ENCODE data around the gene AKAP8L. TPM values are rescaled to one million over a fixed set of nuclear protein-coding genes. Genes with fewer than 3 reads are reported as not detected.

Gene AKAP8L
- total and polyA plus RNA-seq, 10 of the 15 experiments (the other 5 are each of a cell fraction or from before 2014, with no cell fraction given) = 0.66 to 64.3 (median 40.0) TPM

- Histone ChIP-seq H3K4me2 (ENCODE audit: control insufficient read depth, insufficient read depth) (no peak overlapping the region), H3K4me1 (ENCODE audit: control insufficient read depth, insufficient read depth, low read length) (no peaks in the 10 kb centered on the region; the same call in 1 of the 2 replicates), H3K9me3 (replicated peaks; ENCODE audit: control insufficient read depth, insufficient read depth, low read length) (no peaks in the 10 kb centered on the region), H3K79me2 (ENCODE audit: control insufficient read depth, insufficient read depth, low read length) (peaks cover 9% of the 10 kb centered on the region), H3K36me3 (ENCODE audit: control insufficient read depth in 2 of 2, insufficient read depth in 2 of 2, low read length in 1 of 2) (no peaks in the 10 kb centered on the region), H3K27me3 (replicated peaks in 1 of 2; ENCODE audit: control insufficient read depth in 2 of 2, insufficient read depth in 2 of 2, low read length in 1 of 2) (no peaks in the 10 kb centered on the region), H3K9ac (ENCODE audit: control insufficient read depth, insufficient read depth, low read length) (no peak overlapping the region), H2AFZ (ENCODE audit: control insufficient read depth, low read depth, low read length) (no peak overlapping the region), H3K4me3 (no peak overlapping the region), H4K20me1 (ENCODE audit: control insufficient read depth, insufficient read depth) (no peaks in the 10 kb centered on the region; the same call in 1 of the 2 replicates), H3K27ac (ENCODE audit: control insufficient read depth, insufficient read depth) (no peak overlapping the region)
- ATAC-seq (no peak), FAIRE-seq (no peak), DNase-seq (ENCODE audit: low read depth, low spot score) (no peak)
- SMC1A ChIA-PET (ENCODE audit: uncharacterized antibody, unreplicated experiment) = interaction anchor here (2.2 kb wide), 1 partner anchor 17 kb away, joined by 5 read pairs; the partner anchor contains the start of gene AKAP8L
- RAD21 ChIA-PET (ENCODE audit: unreplicated experiment) = interaction anchor here (1.1 to 1.2 kb wide), 2 partner anchors 18 to 103 kb away, joined by 3 read pairs; partner anchors contain the start of gene AKAP8L
- in situ Hi-C loops (cut with MboI) = no loop called here
- WGBS (ENCODE audit: insufficient coverage, insufficient replicate concordance, low lambda C conversion rate, missing lambda C conversion rate) = 78% methylated on average over 15 of the region's 15 CpGs
- CTCF ChIA-PET = interaction anchor here (1.4 kb wide), 1 partner anchor 17 kb away, joined by 4 read pairs; no protein-coding TSS in a partner anchor
- no TSS peak for BruUV-seq (replicated peaks)
- TF ChIP-seq HDAC2 (IDR thresholded peaks at IDR 0.05) = no peak
- TF ChIP-seq TBL1XR1 (IDR thresholded peaks at IDR 0.05; ENCODE audit: low read depth, low read length) = no peak
- TF ChIP-seq ZNF24 (IDR thresholded peaks at IDR 0.05) = no peak
- TF ChIP-seq RAD51 (IDR thresholded peaks at IDR 0.05) = no peak
- TF ChIP-seq BMI1 (IDR thresholded peaks at IDR 0.05; ENCODE audit: borderline replicate concordance) = no peak
- TF ChIP-seq NR2C2 (IDR thresholded peaks at IDR 0.05; ENCODE audit: borderline replicate concordance, control insufficient read depth, insufficient read length, low read depth) = no peak
- TF ChIP-seq BCL11A (IDR thresholded peaks at IDR 0.05; ENCODE audit: low read depth, low read length) = no peak
- no peak for TF ChIP-seq GATAD2B (conservative IDR thresholded peaks at IDR 0.05; ENCODE audit: low read depth)
- TF ChIP-seq SREBF1 (IDR thresholded peaks at IDR 0.05; ENCODE audit: low read length) = no peak
- no peak for TF ChIP-seq STAT1 (conservative IDR thresholded peaks at IDR 0.05)
- POLR2A ChIA-PET = no interaction called here
- intact Hi-C loops (cut with micrococcal nuclease; ENCODE audit: unreplicated experiment) = no loop called here
Observed at GRCh38 chr19:15436826-15437110, 18.0 kb upstream of the AKAP8L start.
